Activated T-cell treated with anti-CD3 and anti-CD28 coated beads for 1 hour (primary cell): ENCODE results near the gene CUBN.
"Not testable (repeated sequence)": the region's sequence is repeated elsewhere in the genome, so short reads cannot be mapped to it uniquely, and the experiment has no call there.

Source experiments
- DNase-seq: peaks from one replicate; pipeline ENCODE4 v3.0.0-alpha.2; 2020; ENCODE audit warnings: low read depth

Gene CUBN

GRCh38 chr10:16867556-16867955 is 262.1 kb downstream of the CUBN start:
- no peak for DNase-seq

GRCh38 chr10:16866541-16867275 is 262.9 kb downstream of the CUBN start:
- no peak for DNase-seq

GRCh38 chr10:16865766-16866165 is 263.8 kb downstream of the CUBN start:
- no peak for DNase-seq

GRCh38 chr10:16863766-16864165 is 265.8 kb downstream of the CUBN start:
- no peak for DNase-seq

GRCh38 chr10:16857419-16857818 is 272.2 kb downstream of the CUBN start:
- no peak for DNase-seq

GRCh38 chr10:16856567-16856966 is 273.0 kb downstream of the CUBN start:
- no peak for DNase-seq

- no peak for DNase-seq
These were observed 273.5 kb downstream of the CUBN start for GRCh38 chr10:16856092-16856491.

- DNase-seq = no peak
These were observed 275.0 kb downstream of the CUBN start for GRCh38 chr10:16854623-16855022.

- DNase-seq = no peak
These were observed 275.8 kb downstream of the CUBN start for GRCh38 chr10:16853809-16854208.

GRCh38 chr10:16853201-16853600 is 276.4 kb downstream of the CUBN start:
- DNase-seq = no peak

GRCh38 chr10:16852624-16853023 is 277.0 kb downstream of the CUBN start:
- no peak for DNase-seq

GRCh38 chr10:16848562-16849154 is 281.0 kb downstream of the CUBN start:
- no peak for DNase-seq

- DNase-seq = no peak
These were observed 282.0 kb downstream of the CUBN start for GRCh38 chr10:16847644-16848043.

GRCh38 chr10:16845248-16845647 is 284.4 kb downstream of the CUBN start:
- no peak for DNase-seq

GRCh38 chr10:16843252-16843870 is 286.2 kb downstream of the CUBN start:
- no peak for DNase-seq

GRCh38 chr10:16835228-16835627 is 294.4 kb downstream of the CUBN start:
- DNase-seq = peak; percentile 15

- no peak for DNase-seq
These were observed 297.1 kb downstream of the CUBN start for GRCh38 chr10:16832351-16833080.

GRCh38 chr10:16828701-16829175 is 300.9 kb downstream of the CUBN start:
- DNase-seq = no peak

GRCh38 chr10:16828114-16828568 is 301.5 kb downstream of the CUBN start:
- DNase-seq = peak; percentile 51

GRCh38 chr10:16827474-16827873 is 302.1 kb downstream of the CUBN start:
- not testable (repeated sequence) for DNase-seq

- no peak for DNase-seq
These were observed 306.8 kb downstream of the CUBN start for GRCh38 chr10:16822726-16823360.

- DNase-seq = no peak
These were observed 307.6 kb downstream of the CUBN start for GRCh38 chr10:16822027-16822426.
